ENCODE measurements around the gene PNPLA5.

- TF ChIP-seq, protein P1, sequence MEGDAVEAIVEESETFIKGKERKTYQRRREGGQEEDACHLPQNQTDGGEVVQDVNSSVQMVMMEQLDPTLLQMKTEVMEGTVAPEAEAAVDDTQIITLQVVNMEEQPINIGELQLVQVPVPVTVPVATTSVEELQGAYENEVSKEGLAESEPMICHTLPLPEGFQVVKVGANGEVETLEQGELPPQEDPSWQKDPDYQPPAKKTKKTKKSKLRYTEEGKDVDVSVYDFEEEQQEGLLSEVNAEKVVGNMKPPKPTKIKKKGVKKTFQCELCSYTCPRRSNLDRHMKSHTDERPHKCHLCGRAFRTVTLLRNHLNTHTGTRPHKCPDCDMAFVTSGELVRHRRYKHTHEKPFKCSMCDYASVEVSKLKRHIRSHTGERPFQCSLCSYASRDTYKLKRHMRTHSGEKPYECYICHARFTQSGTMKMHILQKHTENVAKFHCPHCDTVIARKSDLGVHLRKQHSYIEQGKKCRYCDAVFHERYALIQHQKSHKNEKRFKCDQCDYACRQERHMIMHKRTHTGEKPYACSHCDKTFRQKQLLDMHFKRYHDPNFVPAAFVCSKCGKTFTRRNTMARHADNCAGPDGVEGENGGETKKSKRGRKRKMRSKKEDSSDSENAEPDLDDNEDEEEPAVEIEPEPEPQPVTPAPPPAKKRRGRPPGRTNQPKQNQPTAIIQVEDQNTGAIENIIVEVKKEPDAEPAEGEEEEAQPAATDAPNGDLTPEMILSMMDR (conservative IDR thresholded peaks at IDR 0.05; ENCODE audit: low read length), result no peak
- TF ChIP-seq EZH2phosphoT487 (IDR thresholded peaks at IDR 0.05; ENCODE audit: borderline replicate concordance, low read depth, low read length), result no peak
Observed at GRCh38 chr22:43855431-43855830, 36.4 kb downstream of the PNPLA5 start.

All from OCI-LY7 (cell line).